NT2/D1 (cell line): ENCODE results near the gene CDK5.

Source experiments
- YY1 ChIP-seq: IDR thresholded peaks from 2 replicates; pipeline ENCODE4 v1.6.1; 2011; ENCODE audit not compliant: insufficient read length, insufficient read depth
- ZNF274 ChIP-seq: IDR thresholded peaks from 2 replicates; pipeline ENCODE4 v1.6.1; 2011; ENCODE audit warnings: mild to moderate bottlenecking, low read depth, low read length

DNA sequence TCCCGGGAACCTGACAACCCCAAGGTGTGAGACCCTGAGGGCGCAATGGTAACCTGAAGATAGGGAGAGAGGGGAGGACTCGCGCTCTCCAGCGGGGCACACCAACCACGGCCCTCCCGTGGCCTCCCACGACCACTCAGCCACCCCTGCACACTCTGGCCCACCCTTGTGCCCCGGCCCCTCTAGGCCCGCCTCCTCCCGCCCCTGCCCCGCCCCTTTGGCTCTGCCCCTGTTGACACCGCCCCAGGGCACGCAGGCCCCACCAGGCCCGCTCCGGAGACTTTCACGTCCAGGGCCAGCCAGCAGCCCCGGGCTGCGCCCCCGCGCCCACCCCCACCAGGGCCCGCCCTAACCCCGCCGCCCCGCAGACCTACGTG is 44.4 kb downstream of the CDK5 start:
- TF ChIP-seq ZNF274, result no peak
- no peak for TF ChIP-seq YY1
